ENCODE measurements around the gene FBXW8.

The FBXW8 gene

GRCh38 chr12:116933091-116933490, 22.3 kb downstream of the FBXW8 start:
- H3K36me3 ChIP-seq (ENCODE audit: control insufficient read depth, low read length) = peaks cover 58% of the 10 kb centered on the region

GRCh38 chr12:116933512-116934246, 22.9 kb downstream of the FBXW8 start:
- Histone ChIP-seq H3K9me3 (ENCODE audit: control insufficient read depth, insufficient read depth, low read length) (no peaks in the 10 kb centered on the region), H3F3A (ENCODE audit: control insufficient read depth, insufficient read depth) (0 out of 2 replicates have a peak, but pooled peaks cover 4% of the 10 kb centered on the region), H3K4me2 (ENCODE audit: low read length) (no peak overlapping the region), H3K4me3 (ENCODE audit: low read length) (no peak overlapping the region), H3K36me3 (ENCODE audit: control insufficient read depth, low read length) (peaks cover 52% of the 10 kb centered on the region), H3K27ac (ENCODE audit: low read depth, low read length) (no peak overlapping the region), H3K9me2 (replicated peaks; ENCODE audit: control insufficient read depth, low read length) (no peaks in the 10 kb centered on the region), H4K20me1 (ENCODE audit: control insufficient read depth, insufficient read depth, low read depth, low read length) (no peaks in the 10 kb centered on the region), H3K27me3 (ENCODE audit: control insufficient read depth, low read length) (no peaks in the 10 kb centered on the region), H3K79me2 (ENCODE audit: control insufficient read depth, low read length) (peaks cover 39% of the 10 kb centered on the region), H3K4me1 (ENCODE audit: control insufficient read depth, low read length) (peaks cover 13% of the 10 kb centered on the region)
- no peak for TF ChIP-seq CTCF (IDR thresholded peaks at IDR 0.05; ENCODE audit: low read depth, low read length, poor library complexity, severe bottlenecking)
- TF ChIP-seq EZH2phosphoT487 (IDR thresholded peaks at IDR 0.05; ENCODE audit: borderline replicate concordance, low read length) = no peak

More at GRCh38 chr12:116933091-116933490, 22.3 kb downstream of the FBXW8 start:
- Histone ChIP-seq H3K79me2 (ENCODE audit: control insufficient read depth, low read length) (peaks cover 39% of the 10 kb centered on the region), H3K4me2 (ENCODE audit: low read length) (no peak overlapping the region), H3K4me1 (ENCODE audit: control insufficient read depth, low read length) (peaks cover 13% of the 10 kb centered on the region), H3F3A (ENCODE audit: control insufficient read depth, insufficient read depth) (0 out of 2 replicates have a peak, but pooled peaks cover 4% of the 10 kb centered on the region), H3K27me3 (ENCODE audit: control insufficient read depth, low read length) (no peaks in the 10 kb centered on the region), H4K20me1 (ENCODE audit: control insufficient read depth, insufficient read depth, low read depth, low read length) (no peaks in the 10 kb centered on the region), H3K9me2 (replicated peaks; ENCODE audit: control insufficient read depth, low read length) (no peaks in the 10 kb centered on the region), H3K4me3 (ENCODE audit: low read length) (no peak overlapping the region), H3K27ac (ENCODE audit: low read depth, low read length) (no peak overlapping the region), H3K9me3 (ENCODE audit: control insufficient read depth, insufficient read depth, low read length) (no peaks in the 10 kb centered on the region)
- TF ChIP-seq EZH2phosphoT487 (IDR thresholded peaks at IDR 0.05; ENCODE audit: borderline replicate concordance, low read length) = no peak
- TF ChIP-seq CTCF (IDR thresholded peaks at IDR 0.05; ENCODE audit: low read depth, low read length, poor library complexity, severe bottlenecking) = no peak

- no peaks in the 10 kb centered on the region for H3K9me2 ChIP-seq (replicated peaks; ENCODE audit: control insufficient read depth, low read length)
- H3K4me2 ChIP-seq (ENCODE audit: low read length) = no peak overlapping the region
- no peaks in the 10 kb centered on the region for H4K20me1 ChIP-seq (ENCODE audit: control insufficient read depth, insufficient read depth, low read depth, low read length)
- H3K9me3 ChIP-seq (ENCODE audit: control insufficient read depth, insufficient read depth, low read length) = no peaks in the 10 kb centered on the region
- no peak overlapping the region for H3K27ac ChIP-seq (ENCODE audit: low read depth, low read length)
- H3K79me2 ChIP-seq (ENCODE audit: control insufficient read depth, low read length) = peaks cover 47% of the 10 kb centered on the region
- no peaks in the 10 kb centered on the region for H3K27me3 ChIP-seq (ENCODE audit: control insufficient read depth, low read length)
- TF ChIP-seq EZH2phosphoT487 (IDR thresholded peaks at IDR 0.05; ENCODE audit: borderline replicate concordance, low read length) (no peak), CTCF (IDR thresholded peaks at IDR 0.05; ENCODE audit: low read depth, low read length, poor library complexity, severe bottlenecking) (no peak)
- no peak overlapping the region for H3K4me3 ChIP-seq (ENCODE audit: low read length)
- 0 out of 2 replicates have a peak, but pooled peaks cover 4% of the 10 kb centered on the region for H3F3A ChIP-seq (ENCODE audit: control insufficient read depth, insufficient read depth)
- H3K4me1 ChIP-seq (ENCODE audit: control insufficient read depth, low read length) = peaks cover 13% of the 10 kb centered on the region
- peaks cover 49% of the 10 kb centered on the region for H3K36me3 ChIP-seq (ENCODE audit: control insufficient read depth, low read length)
Observed at GRCh38 chr12:116934908-116935705, 24.4 kb downstream of the FBXW8 start.
